Measurements from ENCODE around the gene DAPK2.

GRCh38 chr15:63977119-63977518 lies 69.2 kb downstream of the DAPK2 start:
- no peak for TF ChIP-seq CTCF (conservative IDR thresholded peaks at IDR 0.05)
- TF ChIP-seq ZFX (IDR thresholded peaks at IDR 0.05): no peak

All from C4-2B (cell line).